HepG2 (cell line): ENCODE results near the gene ANKRD40. TPM values are rescaled to one million over a fixed set of nuclear protein-coding genes. Genes with fewer than 3 reads are reported as not detected.
"Not testable (repeated sequence)": the region's sequence is repeated elsewhere in the genome, so short reads cannot be mapped to it uniquely, and the experiment has no call there.

Source experiments
- ATAC-seq: fragments of 200-7000 bp; cut with Tn5 transposase; 3 replicates; pipeline ENCODE4 v1.9.1; 2020; ENCODE audit warnings: mild to moderate bottlenecking, moderate library complexity
- BruUV-seq: library from RNA; stranded (reverse); fragments of 400-500 nt; replicated peaks from 2 replicates; lab custom pipeline; 2021; lab: Mats Ljungman, UMichigan
- CTCF ChIA-PET: fragments of 300-600 bp; formaldehyde crosslinking; extraction: SDS; loops from one replicate; lab custom pipeline; 2021; ENCODE audit warnings: low total read pairs, inconsistent platforms, low intra/inter-chr PET ratio; lab: Yijun Ruan, JAX
- POLR2A ChIA-PET: fragments of 350-600 bp; sonication (Branson Sonifier 250); formaldehyde crosslinking; loops from one replicate; lab custom pipeline; 2020; ENCODE audit warnings: antibody characterized with exemption, inconsistent platforms; lab: Yijun Ruan, JAX
- DNase-seq: peaks from one replicate; pipeline ENCODE4 v3.0.0-alpha.2; 2015; ENCODE audit warnings: low spot score
- FAIRE-seq: peaks from 3 replicates; lab custom pipeline; 2011; peaks lifted over from hg19 to GRCh38; lab: Jason Lieb, UNC
- H2AFZ ChIP-seq: one replicate; pipeline ENCODE4 v1.6.1; 2011; ENCODE audit warnings: low read length, inconsistent platforms
- H3K27ac ChIP-seq: fragments of 300-600 bp; 3 replicates; pipeline ENCODE4 v1.8.0; 2011; ENCODE audit warnings: mixed run types, mild to moderate bottlenecking, mixed read lengths, low read length, inconsistent platforms; ENCODE audit not compliant: insufficient read depth; ENCODE audit errors: extremely low read length
- H3K27me3 ChIP-seq, 2 experiments: fragments of 200-600 bp in 1 of 2; 2 replicates in 1 of 2; 3 replicates in 1 of 2; pipeline versions ENCODE4 v1.6.0 to v1.8.0; 2011; ENCODE audit warnings: low read length in 2 of 2, mild to moderate bottlenecking in 2 of 2, moderate library complexity in 2 of 2, inconsistent platforms in 1 of 2; ENCODE audit not compliant: insufficient read depth in 2 of 2, control insufficient read depth in 1 of 2
- H3K36me3 ChIP-seq, 2 experiments: fragments of 200-600 bp in 1 of 2; replicated peaks in 1 of 2; 2 replicates in 1 of 2; 3 replicates in 1 of 2; pipeline versions ENCODE4 v1.5.1 to v1.8.0; 2011; ENCODE audit warnings: low read length in 2 of 2, inconsistent platforms in 1 of 2; ENCODE audit not compliant: insufficient read depth in 2 of 2, control insufficient read depth in 1 of 2
- H3K4me1 ChIP-seq: 2 replicates; pipeline ENCODE4 v1.5.1; 2012; ENCODE audit warnings: low read length, inconsistent platforms; ENCODE audit not compliant: insufficient read depth
- H3K4me2 ChIP-seq: 2 replicates; pipeline ENCODE4 v1.6.0; 2011; ENCODE audit warnings: low read depth, low read length, inconsistent platforms
- H3K4me3 ChIP-seq, 3 experiments: fragments of 200-600 bp in 1 of 3; sonication (generic), shearing (Covaris generic) in 1 of 3; replicated peaks in 1 of 3; 2 replicates each; pipeline ENCODE4 v1.5.1; 2011 to 2016; ENCODE audit warnings: low read length in 3 of 3, inconsistent platforms in 2 of 3, low read depth in 2 of 3, mild to moderate bottlenecking in 2 of 3, control low read depth in 1 of 3, mixed read lengths in 1 of 3; ENCODE audit not compliant: insufficient read depth in 1 of 3
- H3K79me2 ChIP-seq: one replicate; pipeline ENCODE4 v1.6.1; 2011; ENCODE audit warnings: low read length, inconsistent platforms; ENCODE audit not compliant: insufficient read depth
- H3K9ac ChIP-seq: 2 replicates; pipeline ENCODE4 v1.6.0; 2011; ENCODE audit warnings: mild to moderate bottlenecking, low read depth, low read length, inconsistent platforms; ENCODE audit not compliant: insufficient read depth
- H3K9me3 ChIP-seq: 2 replicates; pipeline ENCODE4 v1.5.1; 2012; ENCODE audit warnings: mild to moderate bottlenecking, low read length
- H4K20me1 ChIP-seq: 2 replicates; pipeline ENCODE4 v1.6.0; 2011; ENCODE audit warnings: inconsistent platforms, mild to moderate bottlenecking, low read length, moderate library complexity; ENCODE audit not compliant: insufficient read depth
- ARID3A ChIP-seq: IDR thresholded peaks from 2 replicates; pipeline ENCODE4 v1.6.1; 2012; ENCODE audit warnings: low read depth, low read length, improper control_type of control experiment
- ERF ChIP-seq: IDR thresholded peaks from 2 replicates; pipeline ENCODE4 v1.6.1; 2018; ENCODE audit warnings: missing biosample characterization, missing genetic modification reagents
- GLI4 ChIP-seq: sonication (generic); formaldehyde crosslinking; IDR thresholded peaks from 2 replicates; pipeline ENCODE4 v1.5.1; 2020; ENCODE audit warnings: missing genetic modification reagents, mild to moderate bottlenecking, moderate library complexity, borderline replicate concordance
- NAIF1 ChIP-seq: sonication (generic); formaldehyde crosslinking; IDR thresholded peaks from 2 replicates; pipeline ENCODE4 v1.5.0; 2020; ENCODE audit warnings: mild to moderate bottlenecking, missing genetic modification reagents, borderline replicate concordance
- PCBP2 ChIP-seq: fragments of 200-400 bp; formaldehyde crosslinking; optimal IDR thresholded peaks from 2 replicates; pipeline ENCODE3; 2018; ENCODE audit warnings: low read length, low read depth; ENCODE audit not compliant: poor library complexity, severe bottlenecking
- RBM22 ChIP-seq: fragments of 200-400 bp; formaldehyde crosslinking; optimal IDR thresholded peaks from 2 replicates; pipeline ENCODE3; 2017; ENCODE audit warnings: mild to moderate bottlenecking, low read length, moderate library complexity
- SIN3A ChIP-seq: IDR thresholded peaks from 2 replicates; pipeline ENCODE4 v1.6.1; 2011; ENCODE audit warnings: low read depth, mild to moderate bottlenecking, control low read depth, low read length, borderline replicate concordance
- TRIM24 ChIP-seq: sonication (generic); formaldehyde crosslinking; IDR thresholded peaks from 2 replicates; pipeline ENCODE4 v1.8.0; 2022; ENCODE audit warnings: mild to moderate bottlenecking, missing genetic modification reagents
- ZKSCAN8 ChIP-seq: IDR thresholded peaks from 2 replicates; pipeline ENCODE4 v1.6.1; 2016; ENCODE audit warnings: borderline replicate concordance, missing genetic modification reagents, missing compliant biosample characterization
- ZNF121 ChIP-seq: sonication (generic); formaldehyde crosslinking; IDR thresholded peaks from 2 replicates; pipeline ENCODE4 v1.5.0; 2020; ENCODE audit warnings: mild to moderate bottlenecking, missing genetic modification reagents
- ZNF251 ChIP-seq: sonication (generic); formaldehyde crosslinking; IDR thresholded peaks from 2 replicates; pipeline ENCODE4 v1.9.0; 2021; ENCODE audit warnings: mild to moderate bottlenecking, missing genetic modification reagents
- ZNF574 ChIP-seq: sonication (generic); formaldehyde crosslinking; IDR thresholded peaks from 2 replicates; pipeline ENCODE4 v1.4.0; 2020; ENCODE audit warnings: missing genetic modification reagents
- ZNF777 ChIP-seq: sonication (generic); formaldehyde crosslinking; IDR thresholded peaks from 2 replicates; pipeline ENCODE4 v1.4.0; 2020; ENCODE audit warnings: missing genetic modification reagents
- WGBS: methylation state at CpG from one replicate; pipeline ENCODE4 v1.1.6; 2017; ENCODE audit warnings: low lambda C conversion rate; 5-methylcytosine and 5-hydroxymethylcytosine counted together
- in situ Hi-C: cut with HindIII; loops from 2 replicates; pipeline ENCODE4 v1.10.0; 2017; ENCODE audit warnings: low pct_unique_long_range_greater_than_20kb; ENCODE audit not compliant: extremely low pct_ligation_motif_present
- intact Hi-C: fragments of 100-400 bp; cut with micrococcal nuclease; formaldehyde crosslinking; loops from one replicate; pipeline ENCODE4 v1.10.0; 2022; ENCODE audit not compliant: unreplicated experiment
- polyA plus RNA-seq, 8 experiments: library from polyadenylated mRNA; depleted of rRNA in 3 of 8; stranded (reverse) in 7 of 8; unstranded in 1 of 8; fragments of >200 nt; fragmentation: Illumina TruSeq in 4 of 8; extraction: Trizol in 4 of 8; gene quantifications; 2 replicates each; pipeline versions ENCODE4 v1.2.1 to v1.2.3, GENCODE V29; 2011 to 2016; ENCODE audit warnings: low read depth in 4 of 8, missing spikeins in 1 of 8, mixed read lengths in 1 of 8; ENCODE audit not compliant: insufficient read depth in 1 of 8
- total RNA-seq, 5 experiments: library from RNA; depleted of rRNA; stranded (reverse); fragments of >200 nt; fragmentation: Illumina TruSeq; extraction: Trizol; gene quantifications; 2 replicates each; pipeline ENCODE4 v1.2.3, GENCODE V29; 2016; ENCODE audit warnings: low read depth in 1 of 5

The ANKRD40 gene
- total and polyA plus RNA-seq, 2 of the 13 experiments (the other 11 are each of a cell fraction or from before 2014, with no cell fraction given): 35.0 to 46.4 TPM

- H3K9ac ChIP-seq, H3K9me3 ChIP-seq, FAIRE-seq, CTCF ChIA-PET, in situ Hi-C loops, intact Hi-C loops, ATAC-seq, H3K27me3 ChIP-seq, BruUV-seq, H3K4me2 ChIP-seq, H3K27ac ChIP-seq, DNase-seq, H2AFZ ChIP-seq, H3K4me3 ChIP-seq: not testable (repeated sequence)
- Histone ChIP-seq H3K36me3 (peaks cover 2 to 18% of the 10 kb centered on the region in 2 experiments; a peak in 3 of 5 replicates), H4K20me1 (peaks cover 100% of the 10 kb centered on the region), H3K79me2 (peaks cover 99% of the 10 kb centered on the region), H3K4me1 (peaks cover 77% of the 10 kb centered on the region)
- POLR2A ChIA-PET: interaction anchor here (0.7 kb wide), 1 partner anchor 1045 kb away, joined by 5 read pairs; no protein-coding TSS in a partner anchor
- TF ChIP-seq ZNF574: 0 out of 2 replicates have a peak, but pooled peaks have one; percentile 20
- TF ChIP-seq ZNF121 (CRISPR knock-in tag): peak; percentile 55; the same call in 1 of the 2 replicates
- WGBS: 93% methylated on average over 6 of the region's 6 CpGs
Measured at GRCh38 chr17:50724622-50725021, 16.9 kb upstream of the ANKRD40 start.

GRCh38 chr17:50722746-50723145 is 15.0 kb upstream of the ANKRD40 start:
- H2AFZ ChIP-seq: no peak overlapping the region
- H3K27ac ChIP-seq: peak overlapping the region; percentile 1
- FAIRE-seq (no peak), DNase-seq (no peak), ATAC-seq (no peak)
- intact Hi-C loops: no loop called here
- no peaks in the 10 kb centered on the region for H3K9me3 ChIP-seq
- in situ Hi-C loops: no loop called here
- peaks cover 71% of the 10 kb centered on the region for H3K4me1 ChIP-seq
- ChIA-PET CTCF (no interaction called here), POLR2A (no interaction called here)
- H4K20me1 ChIP-seq: peaks cover 81% of the 10 kb centered on the region
- WGBS: 16% methylated on average over 3 of the region's 3 CpGs
- peak overlapping the region; percentile 43 for H3K9ac ChIP-seq
- no TSS peak for BruUV-seq
- TF ChIP-seq ZNF251 (CRISPR knock-in tag): no peak
- TF ChIP-seq PCBP2: no peak
- TF ChIP-seq SIN3A: no peak
- no peak for TF ChIP-seq ZNF777 (CRISPR knock-in tag)
- TF ChIP-seq GLI4 (CRISPR knock-in tag): no peak
- 0 out of 2 replicates have a peak, but pooled peaks have one; percentile 7 for TF ChIP-seq ARID3A
- no peak for TF ChIP-seq ZKSCAN8 (CRISPR knock-in tag)
- no peak for TF ChIP-seq RBM22
- no peak for TF ChIP-seq NAIF1 (CRISPR knock-in tag)
- TF ChIP-seq ERF (CRISPR knock-in tag): peak; percentile 20; the same call in 1 of the 2 replicates
- no peak for TF ChIP-seq TRIM24 (CRISPR knock-in tag)
- TF ChIP-seq, all 625 proteins: peak for 2
- Histone ChIP-seq H3K36me3 (peaks cover 1 to 6% of the 10 kb centered on the region in 2 experiments; a peak in 1 of 5 replicates), H3K4me3 (peak overlapping the region; percentile 36 to 96 (median 38); a peak in 5 of 6 replicates), H3K27me3 (no peaks in the 10 kb centered on the region), H3K4me2 (peak overlapping the region; percentile 95), H3K79me2 (peaks cover 83% of the 10 kb centered on the region)
